Measurements from ENCODE around the gene NANOS2.

DNA sequence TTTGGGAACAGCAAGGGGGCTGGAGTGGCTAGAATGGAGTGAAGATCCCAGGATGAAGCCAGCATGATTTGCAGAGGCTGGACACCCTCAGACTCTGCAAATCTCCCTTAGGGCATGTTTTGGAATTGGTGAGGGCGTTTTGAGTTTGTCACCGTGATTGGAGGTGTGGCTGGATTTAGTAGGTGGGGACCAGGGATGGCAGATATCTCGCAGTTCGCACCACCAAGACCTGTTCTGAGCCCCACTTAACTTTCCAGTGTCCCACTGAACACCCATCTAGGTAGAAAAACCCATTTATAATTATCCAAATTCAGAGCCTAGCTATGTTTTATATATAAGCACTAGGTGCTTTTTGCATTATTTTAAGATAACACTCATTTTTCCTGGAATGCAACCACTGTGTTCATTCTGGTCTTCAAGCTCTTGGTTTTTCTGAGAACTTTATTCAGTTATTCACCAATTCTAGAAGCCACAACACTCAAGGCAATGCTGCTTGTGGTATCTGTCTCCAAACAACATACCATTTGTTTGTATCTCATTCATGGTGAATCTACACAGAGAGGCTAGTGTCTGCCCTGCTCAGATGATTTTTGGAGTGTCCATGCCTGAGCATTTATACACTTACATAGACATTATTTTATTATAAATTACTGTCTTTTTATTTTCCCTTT is 3.0 kb upstream of the NANOS2 start:
- TF ChIP-seq CTCF (IDR thresholded peaks at IDR 0.05) (no peak), POLR2A (IDR thresholded peaks at IDR 0.05) (no peak), POLR2AphosphoS5 (IDR thresholded peaks at IDR 0.05) (no peak), EP300 (IDR thresholded peaks at IDR 0.05) (no peak)

Measured in suprapubic skin (tissue), 4 donors.